ENCODE measurements around the gene RTEL1.
"Not testable (repeated sequence)": the region's sequence is repeated elsewhere in the genome, so short reads cannot be mapped to it uniquely, and the experiment has no call there.

The RTEL1 gene, protein sequence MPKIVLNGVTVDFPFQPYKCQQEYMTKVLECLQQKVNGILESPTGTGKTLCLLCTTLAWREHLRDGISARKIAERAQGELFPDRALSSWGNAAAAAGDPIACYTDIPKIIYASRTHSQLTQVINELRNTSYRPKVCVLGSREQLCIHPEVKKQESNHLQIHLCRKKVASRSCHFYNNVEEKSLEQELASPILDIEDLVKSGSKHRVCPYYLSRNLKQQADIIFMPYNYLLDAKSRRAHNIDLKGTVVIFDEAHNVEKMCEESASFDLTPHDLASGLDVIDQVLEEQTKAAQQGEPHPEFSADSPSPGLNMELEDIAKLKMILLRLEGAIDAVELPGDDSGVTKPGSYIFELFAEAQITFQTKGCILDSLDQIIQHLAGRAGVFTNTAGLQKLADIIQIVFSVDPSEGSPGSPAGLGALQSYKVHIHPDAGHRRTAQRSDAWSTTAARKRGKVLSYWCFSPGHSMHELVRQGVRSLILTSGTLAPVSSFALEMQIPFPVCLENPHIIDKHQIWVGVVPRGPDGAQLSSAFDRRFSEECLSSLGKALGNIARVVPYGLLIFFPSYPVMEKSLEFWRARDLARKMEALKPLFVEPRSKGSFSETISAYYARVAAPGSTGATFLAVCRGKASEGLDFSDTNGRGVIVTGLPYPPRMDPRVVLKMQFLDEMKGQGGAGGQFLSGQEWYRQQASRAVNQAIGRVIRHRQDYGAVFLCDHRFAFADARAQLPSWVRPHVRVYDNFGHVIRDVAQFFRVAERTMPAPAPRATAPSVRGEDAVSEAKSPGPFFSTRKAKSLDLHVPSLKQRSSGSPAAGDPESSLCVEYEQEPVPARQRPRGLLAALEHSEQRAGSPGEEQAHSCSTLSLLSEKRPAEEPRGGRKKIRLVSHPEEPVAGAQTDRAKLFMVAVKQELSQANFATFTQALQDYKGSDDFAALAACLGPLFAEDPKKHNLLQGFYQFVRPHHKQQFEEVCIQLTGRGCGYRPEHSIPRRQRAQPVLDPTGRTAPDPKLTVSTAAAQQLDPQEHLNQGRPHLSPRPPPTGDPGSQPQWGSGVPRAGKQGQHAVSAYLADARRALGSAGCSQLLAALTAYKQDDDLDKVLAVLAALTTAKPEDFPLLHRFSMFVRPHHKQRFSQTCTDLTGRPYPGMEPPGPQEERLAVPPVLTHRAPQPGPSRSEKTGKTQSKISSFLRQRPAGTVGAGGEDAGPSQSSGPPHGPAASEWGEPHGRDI (N-terminal part only)

DNA sequence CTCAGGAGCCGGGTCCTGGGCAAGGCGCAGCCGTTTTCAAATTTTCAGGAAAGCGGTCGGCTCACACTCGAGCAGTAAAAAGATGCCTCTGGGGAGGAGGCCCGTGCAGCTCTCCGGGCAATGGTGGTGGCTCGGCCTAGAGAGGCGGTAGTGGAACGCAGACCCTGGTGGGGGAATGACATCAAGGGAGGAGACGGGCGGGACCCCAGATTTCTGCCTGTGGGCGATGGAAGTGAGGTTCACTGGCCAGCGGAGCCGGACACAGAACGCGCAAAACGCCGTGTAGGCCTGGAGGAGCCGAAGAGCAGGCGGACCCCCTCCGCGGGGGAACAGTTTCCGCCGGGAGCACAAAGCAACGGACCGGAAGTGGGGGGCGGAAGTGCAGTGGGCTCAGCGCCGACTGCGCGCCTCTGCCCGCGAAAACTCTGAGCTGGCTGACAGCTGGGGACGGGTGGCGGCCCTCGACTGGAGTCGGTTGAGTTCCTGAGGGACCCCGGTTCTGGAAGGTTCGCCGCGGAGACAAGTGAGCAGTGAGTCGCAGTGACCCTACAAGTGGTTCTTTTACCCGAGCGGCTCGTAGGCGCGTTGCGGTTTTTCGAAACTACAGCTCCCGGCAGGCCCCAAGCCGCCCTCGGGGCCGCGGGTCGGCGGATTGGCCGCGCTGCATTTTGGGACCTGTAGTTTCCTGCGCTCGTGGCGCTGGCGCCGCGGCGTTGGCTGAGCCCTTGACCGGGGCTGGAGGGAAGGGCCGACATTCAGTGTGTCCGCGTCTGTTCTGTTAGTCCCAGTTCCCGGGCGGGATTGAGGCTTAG lies at the start of gene RTEL1:
RTEL1 (plus strand) TSS at position 376 of the 812 bp plus-strand sequence. CDS start 1,091 bp downstream, outside the sequence.
- peak; percentile 76 to 82 for DNase-seq (ENCODE audit: low read depth in 2 of 2)

DNA sequence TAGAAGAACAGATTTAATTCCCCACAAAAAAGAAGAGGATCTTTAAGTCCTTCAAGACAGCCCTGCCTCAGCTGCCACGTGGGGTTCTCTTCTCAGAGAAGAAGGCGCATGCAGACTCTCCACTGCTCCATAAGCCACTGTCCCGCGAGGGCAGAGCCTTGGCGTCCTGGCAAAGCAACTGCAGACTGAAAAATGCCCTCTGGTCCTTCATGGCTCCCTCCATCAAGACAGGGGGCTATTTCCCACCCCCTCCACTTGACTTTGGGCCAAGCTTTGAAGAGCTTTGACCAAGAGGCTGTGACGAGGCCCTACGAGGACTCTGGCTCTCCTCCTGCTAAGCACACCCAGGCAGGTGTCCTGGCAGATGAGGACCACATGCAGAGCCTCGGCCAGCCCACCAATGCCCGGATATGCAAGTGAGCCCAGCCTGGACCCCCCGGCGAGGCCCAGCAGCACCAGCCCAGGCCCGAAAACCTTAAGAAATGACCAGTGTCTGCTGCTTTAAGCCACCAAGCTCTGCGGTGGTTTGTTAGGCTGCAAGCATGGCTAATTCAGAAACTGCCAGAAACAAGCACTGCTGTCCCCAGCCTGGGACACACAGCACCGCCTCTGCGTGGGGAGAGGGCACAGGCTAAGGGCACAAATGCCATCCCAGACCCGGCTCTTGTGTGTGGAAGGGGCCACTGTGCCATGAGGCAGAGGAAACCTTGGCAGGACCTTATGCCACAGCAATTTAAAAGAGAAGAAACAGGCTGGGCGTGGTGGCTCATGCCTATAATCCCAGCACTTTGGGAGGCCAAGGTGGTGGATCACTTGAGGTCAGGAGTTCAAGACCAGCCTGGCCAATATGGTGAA lies 47.3 kb upstream of the RTEL1 start:
- DNase-seq (ENCODE audit: low read depth in 2 of 2): no peak

DNA sequence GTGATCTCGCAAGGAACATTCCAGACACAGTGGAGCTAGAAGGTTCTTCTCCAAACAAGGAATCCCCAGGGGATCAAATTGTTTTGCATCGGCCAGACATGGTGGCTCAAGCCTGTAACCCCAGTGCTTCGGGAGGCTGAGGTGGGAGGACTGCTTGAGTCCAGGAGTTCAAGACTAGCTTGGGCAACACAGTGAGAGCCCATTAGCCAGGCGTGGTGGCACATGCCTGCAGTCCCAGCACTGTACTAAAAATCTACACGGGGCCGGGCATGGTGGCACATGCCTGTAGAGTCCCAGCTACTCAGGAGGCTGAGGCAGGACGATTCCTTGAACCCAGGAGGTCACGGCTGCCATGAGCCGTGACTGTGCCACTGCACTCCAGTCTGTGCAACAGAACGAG lies 46.5 kb upstream of the RTEL1 start:
- no peak for DNase-seq (ENCODE audit: low read depth in 2 of 2)

DNA sequence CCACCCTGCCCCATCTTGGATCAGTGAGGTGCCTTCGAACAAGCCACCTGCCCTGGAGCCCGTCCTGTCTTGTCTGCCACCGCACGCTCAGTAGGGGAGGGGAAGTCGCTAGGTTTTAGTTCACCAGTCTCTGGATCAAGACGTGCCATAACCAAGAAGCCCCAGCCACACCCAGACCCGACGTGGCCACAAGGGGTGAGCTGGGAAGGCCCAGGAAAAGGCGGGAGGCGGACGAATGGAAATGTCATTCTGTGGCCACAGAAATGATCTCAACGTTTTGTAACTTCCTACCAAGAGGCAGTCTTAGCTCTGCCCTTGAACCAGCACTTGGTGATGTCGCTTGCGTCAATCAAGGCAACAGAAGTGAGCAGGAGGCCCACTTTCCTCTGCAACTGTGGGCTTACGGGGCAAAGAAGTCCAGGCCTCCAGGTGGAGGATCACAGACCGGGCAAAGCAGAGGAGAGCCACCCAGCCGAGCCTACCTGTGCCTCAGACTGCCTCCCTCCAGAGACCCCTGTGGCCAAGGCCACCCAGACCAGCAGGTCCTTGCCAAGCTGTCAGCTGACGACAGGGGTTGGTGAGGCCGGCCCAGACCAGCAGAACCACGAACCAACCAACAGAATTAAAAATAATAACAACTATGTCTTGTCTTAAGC lies 45.7 kb upstream of the RTEL1 start:
- no peak for DNase-seq (ENCODE audit: low read depth in 2 of 2)

DNA sequence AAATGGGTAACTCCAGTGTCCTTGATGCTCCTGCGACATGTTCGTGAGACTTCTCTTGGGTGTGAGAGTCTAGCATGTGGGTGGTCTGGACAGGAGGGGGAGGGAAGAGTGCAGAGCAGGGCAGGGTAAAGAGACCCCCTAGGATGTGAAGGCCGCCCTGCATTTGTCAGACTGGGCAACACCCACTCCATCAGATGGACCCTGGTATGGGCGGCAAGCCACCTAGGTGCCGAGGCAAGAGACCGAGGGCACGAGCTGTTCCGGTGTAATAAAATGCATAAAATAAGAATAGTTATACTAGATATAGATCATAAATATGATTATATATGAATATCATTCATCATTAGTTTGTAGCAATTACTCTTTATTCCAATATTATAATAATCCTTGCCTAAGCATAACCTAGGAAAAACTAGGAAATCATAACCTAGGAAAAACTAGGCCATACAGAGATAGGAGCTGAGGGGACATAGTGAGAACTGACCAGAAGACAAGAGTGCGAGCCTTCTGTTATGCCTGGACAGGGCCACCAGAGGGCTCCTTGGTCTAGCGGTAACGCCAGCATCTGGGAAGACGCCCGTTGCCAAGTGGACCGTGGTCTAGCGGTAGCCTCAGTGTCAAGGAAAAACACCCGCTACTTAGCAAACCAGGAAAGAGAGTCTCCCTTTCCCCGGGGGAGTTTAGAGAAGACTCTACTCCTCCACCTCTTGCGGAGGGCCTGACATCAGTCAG lies 44.1 kb upstream of the RTEL1 start:
- DNase-seq (ENCODE audit: low read depth in 2 of 2): not testable (repeated sequence)

DNA sequence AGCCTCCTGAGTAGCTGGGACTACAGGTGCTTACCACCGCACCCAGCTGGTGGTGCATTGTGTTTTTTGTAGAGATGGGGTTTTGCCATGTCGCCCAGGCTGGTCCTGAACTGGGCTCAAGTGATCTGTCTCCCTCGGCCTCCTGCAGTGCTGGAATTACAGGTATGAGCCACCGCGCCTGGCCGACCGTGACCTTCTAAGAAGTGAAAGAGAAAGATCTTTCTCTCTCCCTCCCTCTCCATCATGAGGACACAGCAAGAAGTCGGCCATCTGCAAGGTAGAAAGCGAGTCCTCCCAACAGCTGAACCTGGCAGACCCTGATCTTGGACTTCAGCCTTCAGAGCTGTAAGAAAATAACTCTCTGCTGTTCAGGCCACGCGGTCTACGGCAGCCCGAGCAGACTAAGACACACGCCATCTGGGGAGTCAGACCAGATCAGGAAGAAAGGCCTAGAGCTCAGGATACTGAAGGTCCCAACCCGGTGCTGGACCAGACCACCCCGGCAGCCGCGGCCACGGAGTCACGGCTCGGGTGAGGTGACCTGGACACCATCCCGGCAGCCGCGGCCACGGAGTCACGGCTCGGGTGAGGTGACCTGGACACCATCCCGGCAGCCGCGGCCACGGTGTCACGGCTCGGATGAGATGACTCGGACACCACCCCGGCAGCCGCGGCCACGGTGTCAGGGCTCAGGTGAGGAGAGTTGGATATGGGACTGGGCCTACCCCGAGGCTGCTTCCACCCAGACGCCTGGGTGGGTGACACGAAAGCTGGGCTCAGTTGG lies 40.8 kb upstream of the RTEL1 start:
- no peak for DNase-seq (ENCODE audit: low read depth in 2 of 2)

DNA sequence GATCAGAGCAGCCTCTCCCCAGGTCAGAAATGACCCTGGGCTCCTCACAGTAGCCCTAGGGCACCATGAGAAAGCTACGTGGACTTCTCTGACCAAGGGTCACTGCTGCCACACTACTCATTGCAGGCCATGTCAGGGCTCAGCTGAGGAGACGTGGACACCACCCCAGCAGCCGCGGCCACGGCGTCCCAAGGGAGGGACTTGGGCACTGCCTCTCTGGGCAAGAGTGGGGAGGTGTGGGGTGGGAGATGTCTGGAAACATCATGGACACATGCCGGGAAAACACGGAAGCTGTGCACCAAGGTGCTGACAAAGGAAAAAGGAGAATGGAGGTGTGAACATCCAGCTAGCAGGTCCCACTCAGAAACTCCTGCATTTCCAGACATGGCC lies 40.2 kb upstream of the RTEL1 start:
- DNase-seq (ENCODE audit: low read depth in 2 of 2): no peak

DNA sequence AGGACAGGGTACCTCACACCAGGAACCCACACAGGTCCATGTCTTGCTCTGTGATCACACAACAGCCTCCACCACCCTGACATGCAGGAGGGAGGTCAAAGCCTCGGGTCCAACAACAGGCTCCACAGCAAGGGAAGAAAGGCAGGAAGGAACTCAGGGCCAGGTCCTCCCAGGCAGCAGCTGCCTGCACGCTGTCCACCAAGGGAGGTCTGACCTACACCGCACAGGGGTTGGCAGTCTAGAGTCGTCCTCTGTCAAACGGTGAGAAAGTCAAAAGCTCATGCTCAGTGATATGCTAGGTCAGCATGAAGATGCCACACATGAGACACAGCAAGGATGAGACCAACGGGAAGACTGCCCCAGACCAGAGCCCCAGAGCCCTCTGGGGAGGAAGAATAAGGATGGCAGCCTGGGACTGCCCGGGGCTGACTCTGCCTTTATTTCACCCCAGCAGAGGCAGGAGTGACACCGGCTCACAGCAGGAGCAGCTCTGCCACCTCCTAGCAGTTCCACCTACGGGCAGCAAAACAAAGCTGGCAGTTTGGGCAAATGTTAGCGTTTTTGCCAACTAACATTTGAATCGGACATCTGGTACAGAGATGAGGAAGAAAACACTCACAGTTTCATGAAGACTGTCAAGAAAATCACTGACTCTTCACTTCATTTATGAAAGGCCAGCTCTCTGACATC lies 39.7 kb upstream of the RTEL1 start:
- no peak for DNase-seq (ENCODE audit: low read depth in 2 of 2)

DNA sequence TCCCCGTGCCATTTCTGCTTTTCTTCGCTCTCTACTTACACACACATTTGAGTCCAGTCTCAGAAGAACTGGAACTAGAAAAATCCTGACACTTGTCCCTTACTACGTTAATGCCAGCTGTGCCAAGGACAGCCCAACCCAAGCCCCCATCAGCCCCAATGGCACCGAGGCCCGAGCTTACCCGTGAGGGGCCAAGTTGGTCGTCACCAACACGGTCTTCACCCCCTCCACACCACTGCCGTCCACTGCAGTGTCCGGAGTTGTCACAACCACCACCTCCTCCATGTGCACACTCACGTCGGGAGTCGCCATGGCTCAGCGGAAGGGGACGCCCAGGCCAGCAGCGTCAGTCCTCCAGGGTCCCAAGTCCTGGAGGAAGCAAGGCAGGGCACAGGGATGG lies 39.0 kb upstream of the RTEL1 start:
- no peak for DNase-seq (ENCODE audit: low read depth in 2 of 2)

DNA sequence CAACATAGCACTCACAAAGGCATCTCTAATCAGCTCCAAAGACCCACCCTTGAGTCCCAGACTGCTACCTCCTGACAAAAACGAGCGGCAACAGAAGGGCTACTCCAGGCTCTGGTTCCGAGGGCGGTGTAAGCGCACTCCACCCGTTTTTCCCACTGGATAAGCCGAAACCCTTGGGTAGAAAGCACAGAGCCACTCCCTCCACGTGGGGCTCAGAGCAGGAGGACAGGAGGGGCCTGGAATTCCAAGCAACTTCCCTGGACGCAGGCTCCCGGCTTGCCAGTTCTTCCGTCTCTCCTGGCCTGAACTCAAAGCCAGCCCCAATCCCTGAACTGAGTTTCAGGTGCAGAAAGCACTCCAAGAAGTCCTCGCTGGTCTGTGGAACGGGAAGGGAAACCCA lies 38.6 kb upstream of the RTEL1 start:
- DNase-seq (ENCODE audit: low read depth in 2 of 2): no peak

DNA sequence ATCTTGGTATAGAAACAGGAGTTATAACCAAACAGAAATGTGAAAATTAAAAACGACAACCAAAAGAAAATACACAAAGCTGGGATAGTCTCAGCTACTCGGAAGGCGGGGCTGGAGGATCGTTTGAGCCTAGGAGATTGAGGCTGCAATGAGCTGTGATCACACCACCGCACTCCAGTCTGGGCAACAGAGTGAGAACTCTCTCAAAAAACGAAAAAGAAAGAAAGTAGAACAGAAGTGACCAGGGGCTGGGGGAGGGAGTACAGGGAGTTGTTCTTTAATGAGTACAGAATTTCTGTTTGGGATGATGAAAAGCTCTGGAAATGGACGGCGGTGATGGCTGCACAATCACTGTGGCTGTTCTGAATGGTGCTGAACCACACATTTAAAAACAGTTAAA lies 37.1 kb upstream of the RTEL1 start:
- no peak for DNase-seq (ENCODE audit: low read depth in 2 of 2)

DNA sequence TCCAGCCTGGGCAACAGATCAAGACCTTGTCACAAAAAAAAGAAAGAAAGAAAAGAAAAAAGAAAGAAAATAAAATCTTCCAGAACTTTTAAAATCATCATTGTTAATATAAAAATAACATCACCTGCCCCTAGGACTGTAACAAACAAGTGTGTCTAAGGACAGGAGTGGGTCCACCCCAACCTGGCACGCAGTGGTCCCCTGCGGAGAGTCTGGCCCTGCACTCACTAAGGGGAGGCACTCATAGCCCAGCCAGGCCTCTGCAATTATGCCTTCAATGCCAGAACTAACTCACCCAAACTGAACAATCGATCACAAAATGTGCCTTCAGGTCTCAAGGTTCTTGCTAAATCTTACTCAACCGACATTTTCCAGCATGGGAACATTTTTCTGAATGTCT lies 36.0 kb upstream of the RTEL1 start:
- DNase-seq (ENCODE audit: low read depth in 2 of 2): no peak

DNA sequence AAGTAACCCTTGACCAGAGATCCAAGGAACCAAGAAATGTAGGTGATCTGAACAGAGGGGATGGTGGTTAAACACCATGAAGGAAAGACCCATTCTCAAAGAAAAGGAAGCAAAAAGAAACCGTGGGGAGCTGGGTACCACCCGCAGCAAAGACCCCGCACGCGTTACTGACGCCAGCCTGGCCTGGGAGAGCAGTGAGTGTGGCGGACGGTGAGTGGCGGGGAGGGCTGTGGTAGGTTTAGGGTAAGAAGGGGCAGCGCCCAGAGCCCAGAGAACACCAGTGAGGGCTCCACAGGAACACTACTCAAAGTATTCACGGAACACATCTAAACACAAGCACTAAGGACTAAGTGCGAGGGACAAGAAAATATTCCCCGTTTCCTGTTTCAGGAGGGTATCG lies 35.4 kb upstream of the RTEL1 start:
- no peak for DNase-seq (ENCODE audit: low read depth in 2 of 2)

DNA sequence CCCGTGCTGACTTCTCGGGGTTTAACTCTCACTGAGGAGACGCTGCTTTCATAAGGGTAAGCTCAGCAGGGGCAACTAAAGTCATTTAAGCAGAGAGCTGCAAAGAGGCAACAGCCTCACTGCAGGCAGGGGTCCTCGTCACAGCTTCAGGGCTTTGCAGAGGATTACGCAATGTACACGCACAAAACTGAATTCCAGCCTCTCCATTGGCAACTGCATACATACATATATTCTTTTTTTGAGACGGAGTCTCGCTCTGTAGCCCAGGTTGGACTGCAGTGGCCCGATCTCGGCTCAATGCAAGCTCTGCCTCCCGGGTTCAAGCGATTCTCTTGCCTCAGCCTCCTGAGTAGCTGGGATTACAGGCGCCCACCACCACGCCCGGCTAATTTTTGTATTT lies 33.6 kb upstream of the RTEL1 start:
- no peak for DNase-seq (ENCODE audit: low read depth in 2 of 2)

DNA sequence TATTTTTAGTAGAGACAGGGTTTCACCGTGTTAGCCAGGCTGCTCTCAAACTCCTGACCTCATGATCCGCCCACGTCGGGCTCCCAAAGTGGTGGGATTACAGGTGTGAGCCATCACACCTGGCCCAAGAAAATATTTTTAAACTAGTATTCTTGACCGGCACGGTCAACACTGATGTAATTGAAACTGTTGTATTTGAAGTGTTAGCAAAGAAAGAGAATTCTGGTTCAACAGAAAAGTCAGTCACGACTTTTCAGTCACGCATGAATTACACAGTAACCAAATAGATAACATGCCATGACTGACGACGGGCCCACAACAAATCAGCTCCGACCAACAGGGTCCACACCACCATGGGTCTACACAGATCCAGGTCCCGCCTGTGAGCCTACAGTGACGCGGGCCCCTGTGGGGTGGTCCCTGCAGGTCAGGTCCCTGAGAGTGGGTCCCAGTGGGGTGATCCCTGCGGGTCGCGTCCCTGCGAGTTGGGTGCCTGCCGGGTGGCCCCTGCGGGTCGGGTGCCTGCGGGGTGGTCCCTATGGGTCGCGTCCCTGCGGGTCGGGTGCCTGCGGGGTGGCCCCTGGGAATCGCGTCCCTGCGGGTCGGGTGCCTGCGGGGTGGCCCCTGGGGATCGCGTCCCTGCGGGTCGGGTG lies 32.2 kb upstream of the RTEL1 start:
- no peak for DNase-seq (ENCODE audit: low read depth in 2 of 2)

DNA sequence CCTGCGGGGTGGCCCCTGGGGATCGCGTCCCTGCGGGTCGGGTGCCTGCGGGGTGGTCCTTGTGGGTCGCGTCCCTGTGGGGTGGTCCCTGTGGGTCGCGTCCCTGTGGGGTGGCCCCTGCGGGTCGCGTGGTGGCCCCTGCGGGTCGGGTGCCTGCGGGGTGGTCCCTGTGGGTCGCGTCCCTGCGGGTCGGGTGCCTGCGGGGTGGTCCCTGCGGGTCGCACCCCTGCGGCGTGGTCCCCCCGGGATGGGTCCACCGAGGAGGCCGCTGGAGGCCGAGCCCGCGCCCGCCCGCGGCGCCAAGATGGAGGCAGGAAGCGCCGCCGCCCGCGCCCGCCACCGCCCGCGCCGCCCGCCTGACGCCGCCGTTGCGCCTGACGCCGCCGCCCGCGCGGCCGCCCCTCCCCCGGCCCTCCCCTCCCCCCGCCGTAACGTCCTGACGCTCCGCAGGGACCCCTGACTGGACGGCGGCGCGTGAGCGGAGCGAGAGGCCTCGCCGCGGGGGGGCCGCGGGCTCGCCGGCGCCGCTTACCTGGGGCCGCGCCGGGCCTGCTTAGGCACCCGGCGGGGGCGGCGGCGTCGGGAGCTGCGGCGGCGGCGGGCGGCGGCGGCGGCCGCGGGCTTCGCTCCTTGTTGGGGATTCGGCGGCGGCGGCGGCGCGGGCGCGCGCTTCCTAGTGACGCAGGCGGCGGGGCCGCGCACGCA lies 31.5 kb upstream of the RTEL1 start, which contains the start of gene GMEB2:
GMEB2 (minus strand) TSS at position 678 of the 705 bp plus-strand sequence. CDS start 7,704 bp downstream, outside the sequence.
- peak in 1 of 2 donors; percentile 71 for DNase-seq (ENCODE audit: low read depth in 2 of 2)
